Activated naive CD4-positive, alpha-beta T cell (primary cell): ENCODE data around the gene SMURF1.

Experiments used
- DNase-seq, 4 experiments: peaks; one replicate each; lab custom pipeline; 2025; lab: John Stamatoyannopoulos, UW

Gene SMURF1

GRCh38 chr7:98988641-98989040 lies 155.3 kb downstream of the SMURF1 start:
- no peak for DNase-seq

DNA sequence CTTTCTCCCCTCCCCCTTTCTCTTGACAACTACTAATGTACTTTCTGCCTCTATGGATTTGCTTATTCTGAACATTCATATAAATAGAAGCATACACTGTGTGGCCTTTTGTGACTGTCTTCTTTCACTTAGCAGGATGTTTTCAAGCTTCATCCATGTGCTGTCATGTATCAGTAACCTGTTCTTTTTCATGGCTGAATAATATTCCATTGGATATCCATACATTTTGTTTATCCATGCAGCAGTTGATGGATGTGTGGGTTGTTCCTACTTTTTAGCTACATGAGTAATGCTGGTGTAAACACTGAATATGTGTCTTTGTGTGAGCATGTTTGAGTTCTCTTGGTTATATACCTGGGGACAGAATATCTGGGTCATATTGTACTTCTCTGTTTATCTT lies 158.0 kb downstream of the SMURF1 start:
- no peak for DNase-seq

DNA sequence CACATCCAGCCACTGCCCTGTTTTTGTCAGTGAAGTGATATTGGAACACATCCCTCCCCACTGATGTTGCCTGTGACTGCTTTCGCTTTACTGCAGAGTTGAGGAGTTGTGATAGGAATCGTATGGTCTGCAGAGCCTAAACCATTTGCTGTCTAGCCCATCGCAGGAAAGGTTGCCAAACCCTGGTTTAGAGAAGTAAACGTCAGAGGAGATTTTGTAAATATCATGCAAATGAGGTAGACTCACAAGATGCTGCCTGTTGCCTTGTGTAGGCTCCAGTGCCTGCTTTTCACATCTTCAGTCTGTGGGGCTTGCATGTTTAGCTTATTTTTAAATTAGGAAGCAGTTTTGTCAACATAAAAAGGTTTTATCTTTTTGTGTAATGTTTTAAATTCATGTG lies 158.5 kb downstream of the SMURF1 start:
- no peak for DNase-seq

DNA sequence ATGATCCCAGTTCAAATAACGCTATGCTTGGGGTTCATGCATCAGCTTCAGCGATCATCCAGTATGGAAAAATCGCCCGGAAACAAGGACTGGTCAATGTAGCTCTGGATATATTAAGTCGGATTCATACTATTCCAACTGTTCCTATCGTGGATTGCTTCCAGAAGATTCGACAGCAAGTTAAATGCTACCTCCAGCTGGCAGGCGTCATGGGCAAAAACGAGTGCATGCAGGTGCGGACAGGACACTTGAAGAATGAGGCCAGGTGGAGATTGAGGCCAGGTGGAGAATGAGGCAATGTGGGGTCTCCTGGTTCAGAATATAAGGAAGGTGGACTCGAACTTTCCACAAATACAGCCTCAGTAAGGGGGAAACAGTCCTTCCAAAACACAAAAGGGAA lies 159.8 kb downstream of the SMURF1 start:
- no peak for DNase-seq

DNA sequence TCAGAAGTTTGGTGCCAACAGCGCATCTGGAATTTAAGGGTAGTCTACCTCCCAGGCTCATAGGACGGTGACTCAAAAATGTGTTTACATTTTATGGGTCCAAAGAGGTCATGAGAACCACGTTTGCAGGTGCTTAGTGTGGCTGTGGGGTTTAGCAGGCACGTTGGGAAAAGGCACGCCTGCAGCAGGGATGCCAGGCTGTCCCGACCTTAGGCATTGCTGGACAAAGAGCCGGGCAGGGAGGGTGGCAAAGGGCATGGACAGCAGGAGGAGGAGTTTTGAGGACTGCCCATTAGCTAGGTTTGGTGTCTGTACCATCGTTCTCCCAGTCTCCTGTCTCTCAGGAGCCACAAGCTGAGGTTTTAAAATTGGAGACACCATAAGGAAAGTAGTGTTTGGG lies 161.2 kb downstream of the SMURF1 start:
- DNase-seq = no peak

GRCh38 chr7:98981701-98982100 lies 162.2 kb downstream of the SMURF1 start:
- DNase-seq = no peak

DNA sequence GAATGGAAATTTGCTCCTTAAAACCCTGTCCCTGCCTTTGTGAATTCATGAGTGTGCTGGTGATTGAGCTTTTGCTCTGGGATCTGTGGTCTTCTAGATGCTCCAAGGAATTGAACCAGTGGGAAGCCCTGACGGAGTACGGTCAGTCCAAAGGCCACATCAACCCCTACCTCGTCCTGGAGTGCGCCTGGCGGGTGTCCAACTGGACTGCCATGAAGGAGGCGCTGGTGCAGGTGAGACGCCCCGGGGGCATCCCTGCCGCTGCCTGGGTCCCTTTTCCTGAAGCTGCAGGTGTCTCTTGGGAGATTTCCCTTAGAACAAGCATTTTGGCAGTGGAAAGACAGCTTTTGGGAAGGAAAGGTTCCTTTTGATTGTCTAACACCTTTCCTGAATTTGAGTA lies 165.2 kb downstream of the SMURF1 start:
- no peak for DNase-seq
